GM23338 (cell line): Measurements from ENCODE around the gene INPPL1. TPM values are rescaled to one million over a fixed set of nuclear protein-coding genes. Genes with fewer than 3 reads are reported as not detected.
A peak's percentile ranks its signal among the peaks of the same experiment; 100 is the strongest.

Experiments
- ATAC-seq: fragments of 200-7000 bp; cut with Tn5 transposase; 3 replicates; pipeline ENCODE4 v1.9.1; 2020
- DNase-seq: peaks from one replicate; pipeline ENCODE4 v3.0.0-alpha.2; 2015; ENCODE audit warnings: low spot score
- H2AFZ ChIP-seq: fragments of 200-600 bp; sonication (generic); 2 replicates; pipeline ENCODE4 v1.8.0; 2016; ENCODE audit warnings: antibody characterized with exemption, mild to moderate bottlenecking, moderate library complexity
- H3F3A ChIP-seq: fragments of 200-600 bp; sonication (generic); replicated peaks from 2 replicates; pipeline ENCODE4 v1.8.0; 2017; ENCODE audit warnings: antibody characterized with exemption, mixed run types, low read depth
- H3K27ac ChIP-seq: fragments of 200-600 bp; sonication (generic); 2 replicates; pipeline ENCODE4 v1.6.1; 2016; ENCODE audit warnings: low read depth
- H3K27me3 ChIP-seq: fragments of 200-600 bp; sonication (generic); 2 replicates; pipeline ENCODE4 v1.8.0; 2016; ENCODE audit warnings: mild to moderate bottlenecking, mixed run types, moderate library complexity; ENCODE audit not compliant: insufficient read depth
- H3K36me3 ChIP-seq: fragments of 200-600 bp; sonication (generic); 2 replicates; pipeline ENCODE4 v1.8.0; 2016; ENCODE audit warnings: mild to moderate bottlenecking; ENCODE audit not compliant: insufficient read depth
- H3K4me1 ChIP-seq: fragments of 200-600 bp; sonication (generic); 2 replicates; pipeline ENCODE4 v1.8.0; 2016; ENCODE audit warnings: mild to moderate bottlenecking, moderate library complexity; ENCODE audit not compliant: insufficient read depth
- H3K4me2 ChIP-seq: fragments of 200-600 bp; sonication (generic); 2 replicates; pipeline ENCODE4 v1.7.1; 2017; ENCODE audit warnings: mixed run types
- H3K4me3 ChIP-seq: fragments of 200-600 bp; sonication (generic); 2 replicates; pipeline ENCODE4 v1.6.1; 2016; ENCODE audit warnings: mixed run types
- H3K79me2 ChIP-seq: fragments of 200-600 bp; sonication (generic); replicated peaks from 2 replicates; pipeline ENCODE4 v1.8.0; 2017; ENCODE audit warnings: mild to moderate bottlenecking; ENCODE audit not compliant: insufficient read depth
- H3K9me2 ChIP-seq: fragments of 200-600 bp; sonication (generic); 2 replicates; pipeline ENCODE4 v1.8.0; 2017; ENCODE audit not compliant: insufficient read depth
- H4K20me1 ChIP-seq: fragments of 200-600 bp; sonication (generic); replicated peaks from 2 replicates; pipeline ENCODE4 v1.8.0; 2017; ENCODE audit warnings: mild to moderate bottlenecking; ENCODE audit not compliant: insufficient read depth
- H3K27ac Mint-ChIP-seq: 2 replicates; pipeline ENCODE4 v1.8.0; 2020; ENCODE audit warnings: inconsistent platforms, mild to moderate bottlenecking, moderate library complexity, mixed read lengths
- H3K27me3 Mint-ChIP-seq: 3 replicates; pipeline ENCODE4 v1.8.0; 2022; ENCODE audit warnings: low read depth, mild to moderate bottlenecking, moderate library complexity, mixed read lengths, inconsistent platforms; ENCODE audit not compliant: insufficient read depth, poor library complexity
- H3K36me3 Mint-ChIP-seq: 3 replicates; pipeline ENCODE4 v1.8.0; 2021; ENCODE audit warnings: low read depth, mild to moderate bottlenecking, inconsistent platforms, moderate library complexity, mixed read lengths
- H3K4me1 Mint-ChIP-seq: 3 replicates; pipeline ENCODE4 v1.8.0; 2020; ENCODE audit warnings: mild to moderate bottlenecking, inconsistent platforms, mixed read lengths
- H3K4me3 Mint-ChIP-seq: 3 replicates; pipeline ENCODE4 v1.8.0; 2021; ENCODE audit warnings: moderate library complexity, mild to moderate bottlenecking, inconsistent platforms, mixed read lengths
- H3K9me3 Mint-ChIP-seq: 3 replicates; pipeline ENCODE4 v1.8.0; 2020; ENCODE audit warnings: moderate library complexity, mild to moderate bottlenecking, inconsistent platforms, mixed read lengths
- CREB1 ChIP-seq: fragments of 250-450 bp; sonication (Bioruptor Pico); IDR thresholded peaks from 2 replicates; pipeline ENCODE4 v1.5.0; 2020; ENCODE audit warnings: low read depth, mild to moderate bottlenecking, moderate library complexity
- CTCF ChIP-seq, 2 experiments: fragments of 200-600 bp in 1 of 2; sonication (generic) in 1 of 2; conservative IDR thresholded peaks; 2 replicates each; pipeline versions ENCODE4 v1.5.1 to v1.6.1; 2016 to 2017; ENCODE audit warnings: antibody characterized with exemption in 2 of 2, low read depth in 2 of 2, mild to moderate bottlenecking in 2 of 2, moderate library complexity in 1 of 2
- ETS1 ChIP-seq: IDR thresholded peaks from 2 replicates; pipeline ENCODE4 v1.6.1; 2016; ENCODE audit warnings: antibody characterized with exemption
- JUNB ChIP-seq: IDR thresholded peaks from one replicate; pipeline ENCODE4 v1.6.1; 2016; ENCODE audit warnings: antibody characterized with exemption; ENCODE audit not compliant: unreplicated experiment
- NANOG ChIP-seq: IDR thresholded peaks from 2 replicates; pipeline ENCODE4 v1.6.1; 2016; ENCODE audit warnings: antibody characterized with exemption, borderline replicate concordance
- POLR2AphosphoS5 ChIP-seq: IDR thresholded peaks from 2 replicates; pipeline ENCODE4 v1.6.1; 2016; ENCODE audit warnings: antibody characterized with exemption, low read depth
- REST ChIP-seq: IDR thresholded peaks from one replicate; pipeline ENCODE4 v1.6.1; 2018; ENCODE audit warnings: antibody characterized with exemption; ENCODE audit not compliant: unreplicated experiment
- STAT1 ChIP-seq: IDR thresholded peaks from one replicate; pipeline ENCODE4 v1.6.1; 2016; ENCODE audit warnings: antibody characterized with exemption; ENCODE audit not compliant: unreplicated experiment
- ZNF114 ChIP-seq: fragments of 250-450 bp; sonication (Bioruptor Pico); IDR thresholded peaks from 2 replicates; pipeline ENCODE4 v1.5.0; 2020; ENCODE audit warnings: mild to moderate bottlenecking, moderate library complexity
- ZNF331 ChIP-seq: fragments of 250-450 bp; sonication (Bioruptor Pico); IDR thresholded peaks from 2 replicates; pipeline ENCODE4 v1.5.0; 2020; ENCODE audit warnings: low read depth, mild to moderate bottlenecking, moderate library complexity
- ZNF462 ChIP-seq: fragments of 250-450 bp; sonication (Bioruptor Pico); IDR thresholded peaks from 2 replicates; pipeline ENCODE4 v1.5.0; 2020; ENCODE audit warnings: mild to moderate bottlenecking, moderate library complexity
- polyA plus RNA-seq: library from polyadenylated mRNA; unstranded; fragments of >200 nt; fragmentation: Nextera tagmentation; extraction: Ambion mirVana; gene quantifications from 2 replicates; pipeline ENCODE4 v1.2.1, GENCODE V29; 2016
- total RNA-seq: library from RNA; depleted of rRNA; stranded (reverse); fragments of >200 nt; shearing (Covaris generic); gene quantifications from 2 replicates; pipeline ENCODE4 v1.2.3, GENCODE V29; 2014

INPPL1 gene
- total and polyA plus RNA-seq, 2 experiments from 2014 or later, result 21.5 to 54.7 TPM

- Histone ChIP-seq H3F3A (no peaks in the 10 kb centered on the region), H4K20me1 (no peaks in the 10 kb centered on the region), H3K4me1 (peaks cover 6% of the 10 kb centered on the region; the same call in 1 of the 2 replicates), H3K9me2 (no peaks in the 10 kb centered on the region), H3K79me2 (no peaks in the 10 kb centered on the region), H3K4me3 (no peak within 1 kb of the TSS), H3K27ac (no peak within 1 kb of the TSS), H3K36me3 (no peaks in the 10 kb centered on the region), H2AFZ (peak within 1 kb of the TSS; percentile 47), H3K4me2 (no peak within 1 kb of the TSS), H3K27me3 (no peaks in the 10 kb centered on the region)
- Mint-ChIP-seq H3K27me3 (peaks cover 6% of the 10 kb centered on the region), H3K4me1 (peaks cover 16% of the 10 kb centered on the region; the same call in 2 of the 3 replicates), H3K27ac (no peak within 1 kb of the TSS), H3K36me3 (no peaks in the 10 kb centered on the region), H3K4me3 (no peak within 1 kb of the TSS), H3K9me3 (no peaks in the 10 kb centered on the region)
- ATAC-seq, result peak; percentile 81
- TF ChIP-seq NANOG (no peak), POLR2AphosphoS5 (no peak), ZNF114 (CRISPR knock-in tag) (no peak), JUNB (no peak), CREB1 (no peak), CTCF (conservative IDR thresholded peaks at IDR 0.05; ENCODE audit: low read depth in 2 of 2) (no peak), ZNF462 (CRISPR knock-in tag) (no peak), REST (no peak), ETS1 (no peak), STAT1 (no peak), ZNF331 (CRISPR knock-in tag) (no peak)
- DNase-seq, result peak; percentile 61
Observed at GRCh38 chr11:72191961-72192381, 32.6 kb upstream of the INPPL1 start, which contains the start of gene FOLR1. FOLR1 (plus strand) TSS chr11:72192140; CDS start chr11:72192174, 34 bp downstream.
